ENCODE data around the gene PRR29. TPM values are rescaled to one million over a fixed set of nuclear protein-coding genes. Genes with fewer than 3 reads are reported as not detected.

PRR29 gene
- total RNA-seq, 1 experiment from 2014 or later = 0.85 TPM

DNA sequence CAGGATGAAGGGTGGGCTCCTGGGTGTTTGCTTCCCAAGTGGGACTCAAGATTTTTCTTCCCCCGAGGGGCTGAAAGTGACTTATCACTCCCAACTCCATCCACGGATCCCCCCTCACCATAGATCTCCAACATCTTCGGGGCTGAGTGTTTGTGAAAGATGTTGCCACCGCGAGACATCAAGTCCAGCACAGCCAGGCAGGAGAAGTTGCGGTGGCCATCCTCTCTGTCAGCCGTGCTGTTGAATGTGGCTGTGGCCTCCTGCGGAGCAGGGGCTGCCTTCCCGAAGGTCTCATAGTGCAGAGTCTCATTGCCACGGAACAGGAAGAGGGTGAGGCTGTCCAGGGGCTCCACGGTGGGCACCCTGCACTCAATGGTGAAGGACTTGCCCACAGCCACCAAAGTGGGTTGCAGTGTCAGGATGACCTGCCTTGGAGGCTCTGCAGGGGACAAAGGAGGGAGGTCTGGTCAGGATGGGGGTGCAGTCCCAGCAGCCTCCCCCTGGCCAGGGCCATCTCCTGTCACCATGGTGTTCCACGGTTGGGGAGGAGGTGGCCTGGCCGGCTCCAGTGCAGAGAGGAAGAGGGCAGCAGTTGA lies 5.5 kb downstream of the PRR29 start:
- Mint-ChIP-seq H3K4me1 (peaks cover 20% of the 10 kb centered on the region), H3K4me3 (no peak overlapping the region), H3K36me3 (no peaks in the 10 kb centered on the region), H3K27me3 (ENCODE audit: low read depth) (peaks cover 11% of the 10 kb centered on the region), H3K9me3 (no peaks in the 10 kb centered on the region), H3K27ac (no peak overlapping the region)
- TF ChIP-seq, protein P1, sequence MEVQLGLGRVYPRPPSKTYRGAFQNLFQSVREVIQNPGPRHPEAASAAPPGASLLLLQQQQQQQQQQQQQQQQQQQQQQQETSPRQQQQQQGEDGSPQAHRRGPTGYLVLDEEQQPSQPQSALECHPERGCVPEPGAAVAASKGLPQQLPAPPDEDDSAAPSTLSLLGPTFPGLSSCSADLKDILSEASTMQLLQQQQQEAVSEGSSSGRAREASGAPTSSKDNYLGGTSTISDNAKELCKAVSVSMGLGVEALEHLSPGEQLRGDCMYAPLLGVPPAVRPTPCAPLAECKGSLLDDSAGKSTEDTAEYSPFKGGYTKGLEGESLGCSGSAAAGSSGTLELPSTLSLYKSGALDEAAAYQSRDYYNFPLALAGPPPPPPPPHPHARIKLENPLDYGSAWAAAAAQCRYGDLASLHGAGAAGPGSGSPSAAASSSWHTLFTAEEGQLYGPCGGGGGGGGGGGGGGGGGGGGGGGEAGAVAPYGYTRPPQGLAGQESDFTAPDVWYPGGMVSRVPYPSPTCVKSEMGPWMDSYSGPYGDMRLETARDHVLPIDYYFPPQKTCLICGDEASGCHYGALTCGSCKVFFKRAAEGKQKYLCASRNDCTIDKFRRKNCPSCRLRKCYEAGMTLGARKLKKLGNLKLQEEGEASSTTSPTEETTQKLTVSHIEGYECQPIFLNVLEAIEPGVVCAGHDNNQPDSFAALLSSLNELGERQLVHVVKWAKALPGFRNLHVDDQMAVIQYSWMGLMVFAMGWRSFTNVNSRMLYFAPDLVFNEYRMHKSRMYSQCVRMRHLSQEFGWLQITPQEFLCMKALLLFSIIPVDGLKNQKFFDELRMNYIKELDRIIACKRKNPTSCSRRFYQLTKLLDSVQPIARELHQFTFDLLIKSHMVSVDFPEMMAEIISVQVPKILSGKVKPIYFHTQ (CRISPR knock-in tag; IDR thresholded peaks at IDR 0.05) = no peak
- TF ChIP-seq NR2C2 (CRISPR knock-in tag; IDR thresholded peaks at IDR 0.05) (no peak), JUN (CRISPR knock-in tag; IDR thresholded peaks at IDR 0.05) (no peak)
- TF ChIP-seq, protein P2, sequence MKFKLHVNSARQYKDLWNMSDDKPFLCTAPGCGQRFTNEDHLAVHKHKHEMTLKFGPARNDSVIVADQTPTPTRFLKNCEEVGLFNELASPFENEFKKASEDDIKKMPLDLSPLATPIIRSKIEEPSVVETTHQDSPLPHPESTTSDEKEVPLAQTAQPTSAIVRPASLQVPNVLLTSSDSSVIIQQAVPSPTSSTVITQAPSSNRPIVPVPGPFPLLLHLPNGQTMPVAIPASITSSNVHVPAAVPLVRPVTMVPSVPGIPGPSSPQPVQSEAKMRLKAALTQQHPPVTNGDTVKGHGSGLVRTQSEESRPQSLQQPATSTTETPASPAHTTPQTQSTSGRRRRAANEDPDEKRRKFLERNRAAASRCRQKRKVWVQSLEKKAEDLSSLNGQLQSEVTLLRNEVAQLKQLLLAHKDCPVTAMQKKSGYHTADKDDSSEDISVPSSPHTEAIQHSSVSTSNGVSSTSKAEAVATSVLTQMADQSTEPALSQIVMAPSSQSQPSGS (CRISPR knock-in tag; IDR thresholded peaks at IDR 0.05; ENCODE audit: borderline replicate concordance, low read depth) = no peak
- no peak for ATAC-seq
- CTCF ChIA-PET = no interaction called here
- POLR2A ChIA-PET = no interaction called here
- DNase-seq (ENCODE audit: low spot score) = no peak

GRCh38 chr17:64004218-64004770 lies 6.1 kb downstream of the PRR29 start:
- CTCF ChIA-PET = interaction anchor here (1.4 to 2.1 kb wide), 2 partner anchors 25 to 59 kb away, joined by 3 to 6 read pairs; no protein-coding TSS in a partner anchor
- Mint-ChIP-seq H3K4me3 (no peak overlapping the region), H3K9me3 (no peaks in the 10 kb centered on the region)
- TF ChIP-seq ETV6 (CRISPR knock-in tag; IDR thresholded peaks at IDR 0.05) (no peak), TEAD4 (CRISPR knock-in tag; IDR thresholded peaks at IDR 0.05) (no peak), ZNF416 (CRISPR knock-in tag; IDR thresholded peaks at IDR 0.05) (no peak), HMGXB4 (CRISPR knock-in tag; IDR thresholded peaks at IDR 0.05) (no peak), KAT7 (CRISPR knock-in tag; IDR thresholded peaks at IDR 0.05; ENCODE audit: borderline replicate concordance) (no peak), TCF7 (CRISPR knock-in tag; IDR thresholded peaks at IDR 0.05; ENCODE audit: low read depth) (no peak)
- TF ChIP-seq, protein P3, sequence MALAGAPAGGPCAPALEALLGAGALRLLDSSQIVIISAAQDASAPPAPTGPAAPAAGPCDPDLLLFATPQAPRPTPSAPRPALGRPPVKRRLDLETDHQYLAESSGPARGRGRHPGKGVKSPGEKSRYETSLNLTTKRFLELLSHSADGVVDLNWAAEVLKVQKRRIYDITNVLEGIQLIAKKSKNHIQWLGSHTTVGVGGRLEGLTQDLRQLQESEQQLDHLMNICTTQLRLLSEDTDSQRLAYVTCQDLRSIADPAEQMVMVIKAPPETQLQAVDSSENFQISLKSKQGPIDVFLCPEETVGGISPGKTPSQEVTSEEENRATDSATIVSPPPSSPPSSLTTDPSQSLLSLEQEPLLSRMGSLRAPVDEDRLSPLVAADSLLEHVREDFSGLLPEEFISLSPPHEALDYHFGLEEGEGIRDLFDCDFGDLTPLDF (CRISPR knock-in tag; IDR thresholded peaks at IDR 0.05) = no peak
- TF ChIP-seq, protein P4, sequence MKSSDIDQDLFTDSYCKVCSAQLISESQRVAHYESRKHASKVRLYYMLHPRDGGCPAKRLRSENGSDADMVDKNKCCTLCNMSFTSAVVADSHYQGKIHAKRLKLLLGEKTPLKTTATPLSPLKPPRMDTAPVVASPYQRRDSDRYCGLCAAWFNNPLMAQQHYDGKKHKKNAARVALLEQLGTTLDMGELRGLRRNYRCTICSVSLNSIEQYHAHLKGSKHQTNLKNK (CRISPR knock-in tag; IDR thresholded peaks at IDR 0.05) = no peak
- TF ChIP-seq, protein P5, sequence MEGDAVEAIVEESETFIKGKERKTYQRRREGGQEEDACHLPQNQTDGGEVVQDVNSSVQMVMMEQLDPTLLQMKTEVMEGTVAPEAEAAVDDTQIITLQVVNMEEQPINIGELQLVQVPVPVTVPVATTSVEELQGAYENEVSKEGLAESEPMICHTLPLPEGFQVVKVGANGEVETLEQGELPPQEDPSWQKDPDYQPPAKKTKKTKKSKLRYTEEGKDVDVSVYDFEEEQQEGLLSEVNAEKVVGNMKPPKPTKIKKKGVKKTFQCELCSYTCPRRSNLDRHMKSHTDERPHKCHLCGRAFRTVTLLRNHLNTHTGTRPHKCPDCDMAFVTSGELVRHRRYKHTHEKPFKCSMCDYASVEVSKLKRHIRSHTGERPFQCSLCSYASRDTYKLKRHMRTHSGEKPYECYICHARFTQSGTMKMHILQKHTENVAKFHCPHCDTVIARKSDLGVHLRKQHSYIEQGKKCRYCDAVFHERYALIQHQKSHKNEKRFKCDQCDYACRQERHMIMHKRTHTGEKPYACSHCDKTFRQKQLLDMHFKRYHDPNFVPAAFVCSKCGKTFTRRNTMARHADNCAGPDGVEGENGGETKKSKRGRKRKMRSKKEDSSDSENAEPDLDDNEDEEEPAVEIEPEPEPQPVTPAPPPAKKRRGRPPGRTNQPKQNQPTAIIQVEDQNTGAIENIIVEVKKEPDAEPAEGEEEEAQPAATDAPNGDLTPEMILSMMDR (IDR thresholded peaks at IDR 0.05) = no peak
- TF ChIP-seq, protein P6, sequence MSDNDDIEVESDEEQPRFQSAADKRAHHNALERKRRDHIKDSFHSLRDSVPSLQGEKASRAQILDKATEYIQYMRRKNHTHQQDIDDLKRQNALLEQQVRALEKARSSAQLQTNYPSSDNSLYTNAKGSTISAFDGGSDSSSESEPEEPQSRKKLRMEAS (CRISPR knock-in tag; IDR thresholded peaks at IDR 0.05) = no peak
- TF ChIP-seq, protein P2 (CRISPR knock-in tag; IDR thresholded peaks at IDR 0.05; ENCODE audit: borderline replicate concordance, low read depth) = no peak
- TF ChIP-seq, protein P7, sequence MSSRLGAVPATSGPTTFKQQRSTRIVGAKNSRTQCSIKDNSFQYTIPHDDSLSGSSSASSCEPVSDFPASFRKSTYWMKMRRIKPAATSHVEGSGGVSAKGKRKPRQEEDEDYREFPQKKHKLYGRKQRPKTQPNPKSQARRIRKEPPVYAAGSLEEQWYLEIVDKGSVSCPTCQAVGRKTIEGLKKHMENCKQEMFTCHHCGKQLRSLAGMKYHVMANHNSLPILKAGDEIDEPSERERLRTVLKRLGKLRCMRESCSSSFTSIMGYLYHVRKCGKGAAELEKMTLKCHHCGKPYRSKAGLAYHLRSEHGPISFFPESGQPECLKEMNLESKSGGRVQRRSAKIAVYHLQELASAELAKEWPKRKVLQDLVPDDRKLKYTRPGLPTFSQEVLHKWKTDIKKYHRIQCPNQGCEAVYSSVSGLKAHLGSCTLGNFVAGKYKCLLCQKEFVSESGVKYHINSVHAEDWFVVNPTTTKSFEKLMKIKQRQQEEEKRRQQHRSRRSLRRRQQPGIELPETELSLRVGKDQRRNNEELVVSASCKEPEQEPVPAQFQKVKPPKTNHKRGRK (CRISPR knock-in tag; IDR thresholded peaks at IDR 0.05; ENCODE audit: borderline replicate concordance) = no peak
- TF ChIP-seq, protein P8, sequence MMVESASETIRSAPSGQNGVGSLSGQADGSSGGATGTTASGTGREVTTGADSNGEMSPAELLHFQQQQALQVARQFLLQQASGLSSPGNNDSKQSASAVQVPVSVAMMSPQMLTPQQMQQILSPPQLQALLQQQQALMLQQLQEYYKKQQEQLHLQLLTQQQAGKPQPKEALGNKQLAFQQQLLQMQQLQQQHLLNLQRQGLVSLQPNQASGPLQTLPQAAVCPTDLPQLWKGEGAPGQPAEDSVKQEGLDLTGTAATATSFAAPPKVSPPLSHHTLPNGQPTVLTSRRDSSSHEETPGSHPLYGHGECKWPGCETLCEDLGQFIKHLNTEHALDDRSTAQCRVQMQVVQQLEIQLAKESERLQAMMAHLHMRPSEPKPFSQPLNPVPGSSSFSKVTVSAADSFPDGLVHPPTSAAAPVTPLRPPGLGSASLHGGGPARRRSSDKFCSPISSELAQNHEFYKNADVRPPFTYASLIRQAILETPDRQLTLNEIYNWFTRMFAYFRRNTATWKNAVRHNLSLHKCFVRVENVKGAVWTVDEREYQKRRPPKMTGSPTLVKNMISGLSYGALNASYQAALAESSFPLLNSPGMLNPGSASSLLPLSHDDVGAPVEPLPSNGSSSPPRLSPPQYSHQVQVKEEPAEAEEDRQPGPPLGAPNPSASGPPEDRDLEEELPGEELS (CRISPR knock-in tag; IDR thresholded peaks at IDR 0.05) = no peak

More at GRCh38 chr17:64004218-64004770, 6.1 kb downstream of the PRR29 start:
- no peak overlapping the region for H3K27ac Mint-ChIP-seq
- no peak for ATAC-seq
- H3K27me3 Mint-ChIP-seq (ENCODE audit: low read depth) = peaks cover 6% of the 10 kb centered on the region
- H3K36me3 Mint-ChIP-seq = no peaks in the 10 kb centered on the region
- H3K4me1 Mint-ChIP-seq = peaks cover 17% of the 10 kb centered on the region
- DNase-seq (ENCODE audit: low spot score) = no peak
- POLR2A ChIA-PET = no interaction called here

Measured in WTC11 (cell line).